ENCODE measurements around the gene LMLN. TPM values are rescaled to one million over a fixed set of nuclear protein-coding genes. Genes with fewer than 3 reads are reported as not detected.

The LMLN gene
- total and polyA plus RNA-seq, 7 donors = 0.23 to 7.5 (median 3.3) TPM

DNA sequence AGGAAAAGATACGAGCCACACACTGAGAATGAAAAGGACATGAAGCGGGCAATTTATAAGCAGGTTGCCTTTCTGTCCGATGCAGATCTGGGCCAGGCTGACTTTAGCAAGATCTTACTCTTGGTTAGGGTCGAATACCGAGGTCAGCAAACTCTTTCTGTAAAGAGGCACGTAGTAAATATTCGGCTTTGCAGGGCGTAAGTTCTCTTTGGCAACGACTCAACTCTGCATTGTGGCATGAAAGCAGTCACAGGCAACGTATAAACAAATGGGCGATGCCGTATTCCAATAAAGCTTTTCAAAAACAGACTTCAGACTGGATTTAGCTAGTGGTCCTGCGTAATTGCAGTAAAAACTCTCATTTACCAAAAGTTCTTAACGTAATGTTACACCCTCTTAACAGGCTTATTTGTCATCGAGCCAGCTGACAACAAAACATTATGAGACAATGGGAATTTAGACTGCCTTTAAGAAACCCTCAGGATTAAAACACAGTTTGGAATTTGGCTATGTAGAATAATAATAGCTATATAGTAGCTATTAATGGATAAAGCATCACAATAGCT is 23.1 kb upstream of the LMLN start:
- TF ChIP-seq, protein P1, sequence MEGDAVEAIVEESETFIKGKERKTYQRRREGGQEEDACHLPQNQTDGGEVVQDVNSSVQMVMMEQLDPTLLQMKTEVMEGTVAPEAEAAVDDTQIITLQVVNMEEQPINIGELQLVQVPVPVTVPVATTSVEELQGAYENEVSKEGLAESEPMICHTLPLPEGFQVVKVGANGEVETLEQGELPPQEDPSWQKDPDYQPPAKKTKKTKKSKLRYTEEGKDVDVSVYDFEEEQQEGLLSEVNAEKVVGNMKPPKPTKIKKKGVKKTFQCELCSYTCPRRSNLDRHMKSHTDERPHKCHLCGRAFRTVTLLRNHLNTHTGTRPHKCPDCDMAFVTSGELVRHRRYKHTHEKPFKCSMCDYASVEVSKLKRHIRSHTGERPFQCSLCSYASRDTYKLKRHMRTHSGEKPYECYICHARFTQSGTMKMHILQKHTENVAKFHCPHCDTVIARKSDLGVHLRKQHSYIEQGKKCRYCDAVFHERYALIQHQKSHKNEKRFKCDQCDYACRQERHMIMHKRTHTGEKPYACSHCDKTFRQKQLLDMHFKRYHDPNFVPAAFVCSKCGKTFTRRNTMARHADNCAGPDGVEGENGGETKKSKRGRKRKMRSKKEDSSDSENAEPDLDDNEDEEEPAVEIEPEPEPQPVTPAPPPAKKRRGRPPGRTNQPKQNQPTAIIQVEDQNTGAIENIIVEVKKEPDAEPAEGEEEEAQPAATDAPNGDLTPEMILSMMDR (IDR thresholded peaks at IDR 0.05) = no peak
- no peak for TF ChIP-seq POLR2AphosphoS5 (IDR thresholded peaks at IDR 0.05)
- no peak for TF ChIP-seq POLR2A (IDR thresholded peaks at IDR 0.05)
- no peak for TF ChIP-seq EP300 (IDR thresholded peaks at IDR 0.05)
- peak overlapping the region in 1 of 4 donors; percentile 11 for H3K27ac ChIP-seq
- no peaks in the 10 kb centered on the region for H3K9me3 ChIP-seq
- peaks cover 0 to 4% (median 0%) of the 10 kb centered on the region in 4 donors for H3K4me1 ChIP-seq
- intact Hi-C loops (cut with DNase I) = no loop called here
- peaks cover 0 to 4% (median 0%) of the 10 kb centered on the region in 4 donors for H3K36me3 ChIP-seq
- H3K4me3 ChIP-seq = peak overlapping the region in 1 of 4 donors; percentile 3
- no peaks in the 10 kb centered on the region for H3K27me3 ChIP-seq
- no peak for DNase-seq
- 84 to 87% methylated on average over 15 of the region's 15 CpGs for WGBS, 2 donors

DNA sequence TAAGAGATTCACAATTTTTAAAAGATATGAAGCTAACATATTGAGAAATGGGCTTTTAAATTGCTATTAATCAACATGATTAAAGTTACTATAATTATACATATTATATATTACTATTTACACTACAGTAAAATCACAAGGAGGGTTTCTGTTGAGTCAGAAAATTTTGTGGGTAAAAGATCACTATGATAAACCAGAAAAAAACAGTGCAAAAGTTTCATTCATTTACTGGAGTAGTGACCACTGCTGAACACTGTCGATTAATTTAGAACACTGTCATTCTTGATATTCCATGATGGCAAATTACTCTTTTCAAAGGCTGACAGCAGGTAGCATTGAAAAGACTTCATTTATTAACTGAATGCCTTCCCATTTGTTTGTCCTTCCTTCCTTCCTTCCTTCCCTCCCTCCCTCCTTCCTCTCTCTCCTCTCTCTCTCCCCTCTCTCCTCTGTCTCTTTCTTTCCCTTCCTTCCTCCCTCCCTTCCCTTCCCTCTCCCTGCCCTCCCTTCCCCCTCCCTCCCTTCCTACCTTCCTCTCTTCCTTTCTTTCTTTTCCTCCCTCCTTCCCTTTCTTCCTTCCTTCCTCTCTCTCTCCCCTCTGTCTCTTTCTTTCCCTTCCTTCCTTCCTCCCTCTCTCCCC is 19.2 kb upstream of the LMLN start:
- H3K4me1 ChIP-seq = peaks cover 0 to 4% (median 0%) of the 10 kb centered on the region in 4 donors
- TF ChIP-seq POLR2A (IDR thresholded peaks at IDR 0.05) = no peak
- no peak for TF ChIP-seq EP300 (IDR thresholded peaks at IDR 0.05)
- no peak for TF ChIP-seq POLR2AphosphoS5 (IDR thresholded peaks at IDR 0.05)
- TF ChIP-seq, protein P1 (IDR thresholded peaks at IDR 0.05) = no peak
- H3K4me3 ChIP-seq = no peak overlapping the region
- H3K27me3 ChIP-seq = no peaks in the 10 kb centered on the region
- WGBS, 2 donors = 80 to 86% methylated on average over 1 of the region's 1 CpG
- peaks cover 0 to 4% (median 0%) of the 10 kb centered on the region in 4 donors for H3K36me3 ChIP-seq
- no peak for DNase-seq
- no peak overlapping the region for H3K27ac ChIP-seq
- intact Hi-C loops (cut with DNase I) = loop anchor here (5.0 kb wide), 1 partner anchor 34 kb away; no protein-coding TSS in a partner anchor
- H3K9me3 ChIP-seq = no peaks in the 10 kb centered on the region

DNA sequence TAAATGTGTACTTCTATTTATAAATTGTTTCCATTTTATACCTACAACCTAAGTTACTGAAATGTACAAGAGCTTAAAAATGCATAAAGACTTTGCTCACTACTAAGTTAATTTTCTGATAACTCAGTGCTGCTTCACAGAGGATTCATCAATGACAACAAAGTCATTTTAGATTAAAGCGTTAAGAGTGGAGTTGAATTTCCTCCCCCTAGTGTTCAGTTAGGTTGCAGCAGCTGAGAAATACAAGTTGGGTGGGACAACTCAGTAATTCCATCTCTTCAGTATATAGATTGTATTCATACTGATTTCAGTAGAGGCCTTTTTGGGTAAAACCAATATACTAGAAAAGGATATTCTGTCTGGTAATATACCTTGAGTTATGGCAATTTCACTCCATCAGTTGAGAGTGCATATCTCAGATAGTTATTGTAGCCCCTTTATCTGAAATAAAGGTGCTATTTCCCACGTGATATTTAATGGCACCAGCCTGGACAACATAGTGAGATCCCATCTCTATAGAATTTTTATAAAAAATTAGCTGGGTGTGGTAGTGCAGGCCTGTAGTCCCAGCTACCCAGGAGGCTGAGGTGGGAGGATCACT is 17.0 kb upstream of the LMLN start:
- no peaks in the 10 kb centered on the region for H3K27me3 ChIP-seq
- H3K9me3 ChIP-seq = no peaks in the 10 kb centered on the region
- H3K4me1 ChIP-seq = no peaks in the 10 kb centered on the region
- H3K4me3 ChIP-seq = no peak overlapping the region
- no peak overlapping the region for H3K27ac ChIP-seq
- intact Hi-C loops (cut with DNase I) = loop anchor here (5.0 kb wide), 1 partner anchor 36 kb away; no protein-coding TSS in a partner anchor
- TF ChIP-seq POLR2AphosphoS5 (IDR thresholded peaks at IDR 0.05) = no peak
- TF ChIP-seq, protein P1 (IDR thresholded peaks at IDR 0.05) = peak; percentile 24 to 69 (median 58)
- peaks cover 0 to 3% (median 0%) of the 10 kb centered on the region in 4 donors for H3K36me3 ChIP-seq
- no peak for DNase-seq
- 31 to 53% methylated on average over 2 of the region's 2 CpGs for WGBS, 2 donors

DNA sequence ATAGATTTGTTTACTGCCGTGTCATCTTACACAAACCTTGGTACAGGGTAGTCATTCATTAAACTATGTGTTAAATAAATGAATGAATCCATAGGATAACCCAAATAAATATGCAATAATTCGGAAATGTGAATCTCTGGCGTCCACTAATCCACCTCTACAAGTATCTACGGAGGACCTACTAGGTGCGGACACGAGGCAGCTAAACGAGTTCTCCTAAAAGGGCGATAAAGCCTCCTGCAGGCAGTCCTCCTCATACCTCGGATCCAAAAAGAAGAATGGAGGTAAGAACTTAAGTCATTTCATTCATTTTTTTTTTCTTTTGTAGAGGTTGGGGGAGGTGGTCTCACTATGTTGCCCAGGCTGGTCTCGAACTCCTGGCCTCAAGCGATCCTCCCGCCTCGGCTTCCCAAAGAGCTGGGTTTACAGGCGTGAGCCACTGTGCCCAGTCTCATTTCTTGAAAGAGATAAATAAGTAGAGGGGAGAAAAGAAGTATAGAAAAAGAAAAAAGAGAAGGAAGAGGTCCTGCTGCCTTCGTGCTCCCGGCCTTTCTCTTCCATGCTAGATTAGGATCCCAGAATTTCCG is 10.7 kb upstream of the LMLN start:
- WGBS, 2 donors = 15 to 16% methylated on average over 17 of the region's 17 CpGs
- no peaks in the 10 kb centered on the region for H3K27me3 ChIP-seq
- intact Hi-C loops (cut with DNase I) = no loop called here

More for the DNA sequence above, 10.7 kb upstream of the LMLN start:
- H3K4me1 ChIP-seq = peaks cover 0 to 41% (median 37%) of the 10 kb centered on the region in 4 donors
- H3K27ac ChIP-seq = peak overlapping the region; percentile 79 to 92 (median 90)
- TF ChIP-seq EP300 (IDR thresholded peaks at IDR 0.05) = no peak
- no peak for TF ChIP-seq POLR2A (IDR thresholded peaks at IDR 0.05)
- TF ChIP-seq, protein P1 (IDR thresholded peaks at IDR 0.05) = no peak
- no peak for TF ChIP-seq POLR2AphosphoS5 (IDR thresholded peaks at IDR 0.05)
- no peaks in the 10 kb centered on the region for H3K9me3 ChIP-seq
- H3K4me3 ChIP-seq = peak overlapping the region; percentile 27 to 73 (median 58)
- H3K36me3 ChIP-seq = peaks cover 18 to 32% (median 21%) of the 10 kb centered on the region in 4 donors
- no peak for DNase-seq
